B cell (primary cell): ENCODE data around the gene ERP44. TPM values are rescaled to one million over a fixed set of nuclear protein-coding genes. Genes with fewer than 3 reads are reported as not detected.

Experiments
- ATAC-seq: fragments of 200-7000 bp; cut with Tn5 transposase; one replicate; pipeline ENCODE4 v1.10.0; 2021; ENCODE audit warnings: low read depth, mild to moderate bottlenecking, moderate number of reproducible peaks, moderate library complexity
- CTCF ChIA-PET: fragments of 350-600 bp; sonication (Branson Sonifier 250); formaldehyde crosslinking; loops from one replicate; lab custom pipeline; 2021; ENCODE audit warnings: antibody characterized with exemption, inconsistent platforms; lab: Charles Lee
- POLR2A ChIA-PET: fragments of 350-600 bp; sonication (Branson Sonifier 250); formaldehyde crosslinking; loops from one replicate; lab custom pipeline; 2021; ENCODE audit warnings: antibody characterized with exemption; lab: Charles Lee
- DNase-seq: peaks from one replicate; pipeline ENCODE4 v3.0.0; 2013
- H2AFZ ChIP-seq: 2 replicates; pipeline ENCODE4 v1.6.1; 2012; ENCODE audit warnings: mild to moderate bottlenecking, low read depth, low read length; ENCODE audit not compliant: insufficient read depth, poor library complexity, severe bottlenecking
- H3K27ac ChIP-seq, 2 donors: 1 replicate in 1 of 2; 2 replicates in 1 of 2; pipeline ENCODE4 v1.5.1; 2012 to 2013; ENCODE audit warnings: low read length in 2 of 2, mild to moderate bottlenecking in 2 of 2, moderate library complexity in 1 of 2
- H3K27me3 ChIP-seq, 4 experiments: fragments of 200-600 bp in 1 of 4; sonication (generic) in 1 of 4; replicated peaks in 1 of 4; 1 replicate in 2 of 4; 2 replicates in 2 of 4; pipeline versions ENCODE4 v1.6.1 to v1.7.0; 2013 to 2016; ENCODE audit warnings: low read length in 3 of 4, mild to moderate bottlenecking in 2 of 4, mixed read lengths in 1 of 4, moderate library complexity in 1 of 4; ENCODE audit not compliant: insufficient read depth in 4 of 4, control insufficient read depth in 3 of 4; ENCODE audit errors: control extremely low read depth in 1 of 4
- H3K36me3 ChIP-seq, 2 experiments: replicated peaks in 1 of 2; 1 replicate in 1 of 2; 2 replicates in 1 of 2; pipeline versions ENCODE4 v1.6.1 to v1.7.1; 2013; ENCODE audit warnings: low read length in 1 of 2; ENCODE audit not compliant: insufficient read depth in 2 of 2, control insufficient read depth in 1 of 2; ENCODE audit errors: control extremely low read depth in 1 of 2, extremely low read depth in 1 of 2
- H3K4me1 ChIP-seq, 2 donors: fragments of 200-600 bp in 1 of 2; sonication (generic) in 1 of 2; 1 replicate in 1 of 2; 2 replicates in 1 of 2; pipeline versions ENCODE4 v1.5.1 to v1.6.1; 2013 to 2017; ENCODE audit warnings: low read length in 2 of 2; ENCODE audit not compliant: control insufficient read depth in 2 of 2, insufficient read depth in 2 of 2
- H3K4me2 ChIP-seq: replicated peaks from 2 replicates; pipeline ENCODE3; 2012; ENCODE audit warnings: mild to moderate bottlenecking, low read depth, low read length; ENCODE audit not compliant: poor library complexity, severe bottlenecking
- H3K4me3 ChIP-seq, 5 experiments: fragments of 200-600 bp in 1 of 5; sonication (generic) in 1 of 5; 1 replicate in 3 of 5; 2 replicates in 2 of 5; pipeline versions ENCODE4 v1.5.1 to v1.7.0; 2011 to 2016; ENCODE audit warnings: low read length in 4 of 5, mild to moderate bottlenecking in 4 of 5, low read depth in 2 of 5, control low read depth in 1 of 5, moderate library complexity in 1 of 5; ENCODE audit not compliant: insufficient read depth in 1 of 5; ENCODE audit errors: control extremely low read depth in 1 of 5, extremely low read depth in 1 of 5
- H3K79me2 ChIP-seq: fragments of 200-600 bp; sonication (generic); one replicate; pipeline ENCODE4 v1.6.0; 2016; ENCODE audit warnings: low read length; ENCODE audit not compliant: control insufficient read depth, insufficient read depth
- H3K9ac ChIP-seq: fragments of 200-600 bp; sonication (generic); 2 replicates; pipeline ENCODE4 v1.6.1; 2017; ENCODE audit warnings: mild to moderate bottlenecking, low read length, moderate library complexity
- H3K9me3 ChIP-seq, 3 donors: one replicate each; pipeline versions ENCODE4 v1.6.1 to v1.7.1; 2013; ENCODE audit warnings: low read length in 2 of 3; ENCODE audit not compliant: control insufficient read depth in 2 of 3, insufficient read depth in 1 of 3; ENCODE audit errors: control extremely low read depth in 1 of 3
- H4K20me1 ChIP-seq: 2 replicates; pipeline ENCODE4 v1.6.0; 2012; ENCODE audit warnings: mild to moderate bottlenecking, low read length; ENCODE audit not compliant: insufficient read depth, control insufficient read depth, poor library complexity, severe bottlenecking
- H3K27ac Mint-ChIP-seq: one replicate; pipeline ENCODE4 v1.8.0; 2021; ENCODE audit warnings: mixed read lengths
- H3K27me3 Mint-ChIP-seq: one replicate; pipeline ENCODE4 v1.8.0; 2021; ENCODE audit warnings: mixed read lengths
- H3K4me1 Mint-ChIP-seq: one replicate; pipeline ENCODE4 v1.8.0; 2021; ENCODE audit warnings: mixed read lengths
- H3K4me3 Mint-ChIP-seq: one replicate; pipeline ENCODE4 v1.8.0; 2021; ENCODE audit warnings: mixed read lengths
- H3K9me3 Mint-ChIP-seq: one replicate; pipeline ENCODE4 v1.8.0; 2022; ENCODE audit warnings: mixed read lengths; ENCODE audit not compliant: insufficient read depth
- CTCF ChIP-seq: fragments of 200-600 bp; IDR thresholded peaks from one replicate; pipeline ENCODE4 v1.8.0; 2022; ENCODE audit warnings: antibody characterized with exemption, mild to moderate bottlenecking
- EZH2 ChIP-seq: IDR thresholded peaks from 2 replicates; pipeline ENCODE4 v1.6.1; 2012; ENCODE audit warnings: borderline replicate concordance, low read depth, mild to moderate bottlenecking, moderate library complexity, low read length; ENCODE audit not compliant: insufficient read depth, poor library complexity, severe bottlenecking
- WGBS: methylation state at CpG from one replicate; pipeline ENCODE4 v1.1.5; 2013; ENCODE audit warnings: missing lambda C conversion rate; ENCODE audit not compliant: insufficient coverage; 5-methylcytosine and 5-hydroxymethylcytosine counted together
- intact Hi-C: fragments of 100-400 bp; cut with micrococcal nuclease; formaldehyde crosslinking; loops from one replicate; pipeline ENCODE4 v1.10.0; 2022
- polyA plus RNA-seq: library from polyadenylated mRNA; depleted of rRNA; stranded (reverse); fragments of >200 nt; gene quantifications from 2 replicates; pipeline ENCODE4 v1.2.3, GENCODE V29; 2012
- total RNA-seq, 2 donors: library from RNA; stranded (reverse); fragments of 120-200 nt in 1 of 2; gene quantifications; 1 replicate in 1 of 2; 2 replicates in 1 of 2; pipeline versions ENCODE4 v1.2.3 to v1.2.4, GENCODE V29; 2013 to 2022

Gene ERP44
- total and polyA plus RNA-seq, 2 donors (not counting 1 experiment from before 2014, with no cell fraction given) = 10.5 to 18.4 TPM

GRCh38 chr9:100092066-100092465 is 6.7 kb downstream of the ERP44 start:
- intact Hi-C loops = loop anchor here (10.0 kb wide), 1 partner anchor 323 kb away; no protein-coding TSS in a partner anchor
- Mint-ChIP-seq H3K9me3 (no peaks in the 10 kb centered on the region), H3K4me1 (peaks cover 70% of the 10 kb centered on the region), H3K27ac (no peak overlapping the region), H3K4me3 (no peak overlapping the region), H3K27me3 (no peaks in the 10 kb centered on the region)
- CTCF ChIA-PET = no interaction called here
- Histone ChIP-seq H3K79me2 (peaks cover 96% of the 10 kb centered on the region), H3K4me2 (peak overlapping the region; percentile 3), H3K9ac (no peak overlapping the region), H4K20me1 (peaks cover 6% of the 10 kb centered on the region), H3K36me3 (no peaks in the 10 kb centered on the region), H2AFZ (no peak overlapping the region), H3K27me3 (no peaks in the 10 kb centered on the region), H3K9me3 (no peaks in the 10 kb centered on the region), H3K27ac (no peak overlapping the region), H3K4me1 (peaks cover 24 to 41% of the 10 kb centered on the region in 2 donors), H3K4me3 (no peak overlapping the region)
- no CpG with 5 or more reads among the region's 1 CpG for WGBS
- ATAC-seq (no peak), DNase-seq (no peak)
- POLR2A ChIA-PET = no interaction called here
- TF ChIP-seq EZH2 = no peak

GRCh38 chr9:100091650-100092049 is 7.2 kb downstream of the ERP44 start:
- Histone ChIP-seq H3K9ac (no peak overlapping the region), H3K79me2 (peaks cover 96% of the 10 kb centered on the region), H3K4me2 (peak overlapping the region; percentile 3), H3K36me3 (no peaks in the 10 kb centered on the region), H3K27me3 (no peaks in the 10 kb centered on the region), H4K20me1 (peaks cover 6% of the 10 kb centered on the region), H2AFZ (no peak overlapping the region), H3K4me3 (no peak overlapping the region), H3K4me1 (peaks cover 27 to 38% of the 10 kb centered on the region in 2 donors), H3K27ac (no peak overlapping the region), H3K9me3 (no peaks in the 10 kb centered on the region)
- peaks cover 70% of the 10 kb centered on the region for H3K4me1 Mint-ChIP-seq
- DNase-seq (no peak), ATAC-seq (no peak)
- no CpG with 5 or more reads among the region's 1 CpG for whole genome bisulfite sequencing
- H3K27ac Mint-ChIP-seq = no peak overlapping the region
- ChIA-PET POLR2A (no interaction called here), CTCF (no interaction called here)
- H3K4me3 Mint-ChIP-seq = no peak overlapping the region
- TF ChIP-seq CTCF (no peak), EZH2 (no peak)
- no peaks in the 10 kb centered on the region for H3K27me3 Mint-ChIP-seq
- no peaks in the 10 kb centered on the region for H3K9me3 Mint-ChIP-seq
- intact Hi-C loops = loop anchor here (10.0 kb wide), 1 partner anchor 323 kb away; no protein-coding TSS in a partner anchor
